Sigmoid colon (tissue), 4 donors: ENCODE data around the gene TRABD2B.

ENCODE experiments used
- CTCF ChIP-seq, 4 experiments: fragments of 450-650 bp in 3 of 4; fragments of 200-600 bp in 1 of 4; IDR thresholded peaks; one replicate each; pipeline ENCODE4 v1.5.1; 2016 to 2019; ENCODE audit warnings: antibody characterized with exemption in 4 of 4, mild to moderate bottlenecking in 3 of 4, moderate library complexity in 2 of 4
- POLR2AphosphoS5 ChIP-seq, 4 donors: sonication (generic); formaldehyde crosslinking; IDR thresholded peaks; one replicate each; pipeline ENCODE4 v1.6.1; 2017; ENCODE audit warnings: antibody characterized with exemption in 4 of 4

DNA sequence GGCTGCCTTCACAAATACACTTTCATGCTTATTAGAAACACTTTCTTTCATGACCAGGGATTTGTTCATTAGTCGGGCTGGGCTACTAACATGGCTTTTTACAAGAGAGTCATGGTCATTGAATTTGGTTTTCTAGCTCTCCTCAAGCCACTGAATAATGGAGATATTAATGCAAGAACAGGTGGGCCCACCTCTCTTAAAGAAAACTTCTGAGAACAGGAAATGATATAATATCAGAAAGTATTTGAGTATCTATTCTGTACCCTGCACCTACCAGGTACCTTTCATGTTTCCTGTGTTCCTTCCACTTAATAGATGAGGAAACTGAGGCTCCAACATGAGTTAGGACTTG lies 90.0 kb downstream of the TRABD2B start:
- no peak for TF ChIP-seq CTCF (IDR thresholded peaks at IDR 0.05)
- no peak for TF ChIP-seq POLR2AphosphoS5 (IDR thresholded peaks at IDR 0.05)
